ENCODE measurements around the gene VIPAS39. TPM values are rescaled to one million over a fixed set of nuclear protein-coding genes. Genes with fewer than 3 reads are reported as not detected.

VIPAS39 gene
- total RNA-seq, 1 experiment from 2014 or later: 16.8 TPM

DNA sequence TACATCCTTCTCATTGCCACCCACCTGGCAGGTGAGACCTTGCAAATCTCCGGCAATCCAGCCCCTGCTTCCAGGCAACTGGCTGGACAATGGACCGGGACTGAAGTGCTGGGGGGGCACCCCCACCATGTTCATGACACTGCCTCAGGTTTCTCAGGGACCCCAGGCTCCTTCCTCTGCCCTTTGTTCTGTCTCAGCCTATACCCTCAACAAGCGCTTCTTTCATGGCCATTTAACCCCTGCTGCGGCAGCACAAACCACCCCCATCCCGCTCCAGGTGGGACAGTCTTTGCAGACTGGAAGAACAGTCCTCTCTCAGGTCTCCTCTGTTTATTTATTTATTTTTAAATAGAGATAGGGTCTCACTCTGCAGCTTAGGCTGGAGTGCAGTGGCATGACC, 33.7 kb upstream of the VIPAS39 start:
- TF ChIP-seq POLR2AphosphoS5 (IDR thresholded peaks at IDR 0.05; ENCODE audit: low read depth, low read length): no peak
- TF ChIP-seq TCF7L2 (IDR thresholded peaks at IDR 0.05; ENCODE audit: borderline replicate concordance, extremely low read depth, insufficient read depth, insufficient read length): no peak
- no peak for TF ChIP-seq SRF (IDR thresholded peaks at IDR 0.05; ENCODE audit: low read depth)
- TF ChIP-seq, protein P1, sequence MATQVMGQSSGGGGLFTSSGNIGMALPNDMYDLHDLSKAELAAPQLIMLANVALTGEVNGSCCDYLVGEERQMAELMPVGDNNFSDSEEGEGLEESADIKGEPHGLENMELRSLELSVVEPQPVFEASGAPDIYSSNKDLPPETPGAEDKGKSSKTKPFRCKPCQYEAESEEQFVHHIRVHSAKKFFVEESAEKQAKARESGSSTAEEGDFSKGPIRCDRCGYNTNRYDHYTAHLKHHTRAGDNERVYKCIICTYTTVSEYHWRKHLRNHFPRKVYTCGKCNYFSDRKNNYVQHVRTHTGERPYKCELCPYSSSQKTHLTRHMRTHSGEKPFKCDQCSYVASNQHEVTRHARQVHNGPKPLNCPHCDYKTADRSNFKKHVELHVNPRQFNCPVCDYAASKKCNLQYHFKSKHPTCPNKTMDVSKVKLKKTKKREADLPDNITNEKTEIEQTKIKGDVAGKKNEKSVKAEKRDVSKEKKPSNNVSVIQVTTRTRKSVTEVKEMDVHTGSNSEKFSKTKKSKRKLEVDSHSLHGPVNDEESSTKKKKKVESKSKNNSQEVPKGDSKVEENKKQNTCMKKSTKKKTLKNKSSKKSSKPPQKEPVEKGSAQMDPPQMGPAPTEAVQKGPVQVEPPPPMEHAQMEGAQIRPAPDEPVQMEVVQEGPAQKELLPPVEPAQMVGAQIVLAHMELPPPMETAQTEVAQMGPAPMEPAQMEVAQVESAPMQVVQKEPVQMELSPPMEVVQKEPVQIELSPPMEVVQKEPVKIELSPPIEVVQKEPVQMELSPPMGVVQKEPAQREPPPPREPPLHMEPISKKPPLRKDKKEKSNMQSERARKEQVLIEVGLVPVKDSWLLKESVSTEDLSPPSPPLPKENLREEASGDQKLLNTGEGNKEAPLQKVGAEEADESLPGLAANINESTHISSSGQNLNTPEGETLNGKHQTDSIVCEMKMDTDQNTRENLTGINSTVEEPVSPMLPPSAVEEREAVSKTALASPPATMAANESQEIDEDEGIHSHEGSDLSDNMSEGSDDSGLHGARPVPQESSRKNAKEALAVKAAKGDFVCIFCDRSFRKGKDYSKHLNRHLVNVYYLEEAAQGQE (IDR thresholded peaks at IDR 0.05; ENCODE audit: low read depth): no peak
- Histone ChIP-seq H3K36me3 (ENCODE audit: control insufficient read depth in 1 of 2, insufficient read depth in 2 of 2, low read length in 2 of 2) (no peaks in the 10 kb centered on the region), H3K9me3 (ENCODE audit: control insufficient read depth in 1 of 2, insufficient read depth in 1 of 2, low read depth in 1 of 2, low read length in 2 of 2) (no peaks in the 10 kb centered on the region), H3K27me3 (ENCODE audit: insufficient read depth, low read length) (no peaks in the 10 kb centered on the region), H3K4me3 (replicated peaks in 1 of 2; ENCODE audit: low read depth in 1 of 2, low read length in 2 of 2) (no peak overlapping the region), H4K20me1 (ENCODE audit: insufficient read depth) (no peaks in the 10 kb centered on the region), H3K9me2 (ENCODE audit: insufficient read depth) (no peaks in the 10 kb centered on the region), H3K4me2 (ENCODE audit: low read length) (no peak overlapping the region), H3K79me2 (ENCODE audit: insufficient read depth, low read length) (no peaks in the 10 kb centered on the region), H2AFZ (ENCODE audit: low read depth, low read length, poor library complexity, severe bottlenecking) (no peak overlapping the region), H3K9ac (ENCODE audit: low read length) (no peak overlapping the region), H3K4me1 (ENCODE audit: control insufficient read depth in 1 of 2, insufficient read depth in 2 of 2, low read length in 2 of 2) (no peaks in the 10 kb centered on the region), H3K27ac (ENCODE audit: low read depth, low read length) (no peak overlapping the region)
- DNase-seq (ENCODE audit: low read depth, low spot score): no peak
- intact Hi-C loops (cut with micrococcal nuclease): no loop called here
- no peak for ATAC-seq
- RAD21 ChIA-PET (ENCODE audit: low non-redundant PET in 1 of 2, low total read pairs in 2 of 2, uncharacterized antibody in 2 of 2, unreplicated experiment in 2 of 2): no interaction called here
- POLR2A ChIA-PET: no interaction called here
- no TSS peak for BruUV-seq (replicated peaks)
- CTCF ChIA-PET: no interaction called here

DNA sequence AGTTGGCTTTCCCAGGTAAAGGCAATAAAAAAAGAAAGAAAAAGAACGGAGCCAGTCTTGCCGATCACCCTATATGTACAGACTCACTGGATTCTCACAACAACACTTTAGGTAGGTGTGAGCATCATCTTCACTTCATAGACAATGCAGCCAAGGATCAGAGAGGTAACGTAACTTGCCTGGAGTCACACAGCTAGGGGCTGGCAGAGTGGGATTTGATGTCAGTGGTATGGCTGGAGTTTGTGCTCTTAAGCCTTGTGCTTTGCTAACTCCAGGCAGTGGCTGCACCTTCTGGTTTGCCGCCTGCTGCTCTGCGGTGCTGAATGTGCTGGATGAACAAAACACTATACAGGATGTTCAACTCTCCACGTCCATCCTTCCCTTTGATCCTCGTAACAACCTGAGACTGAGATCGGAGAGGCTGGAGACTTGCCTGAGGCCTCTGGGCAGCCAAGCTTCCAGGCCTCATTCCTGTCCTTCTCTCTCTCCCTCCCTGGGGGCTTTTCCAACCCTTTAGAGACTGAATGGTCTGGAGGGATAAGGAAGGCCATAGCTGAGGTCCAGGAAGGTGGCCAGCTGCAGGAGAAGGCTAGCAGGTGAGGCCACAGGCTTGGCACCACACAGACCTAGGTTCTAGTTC, 33.1 kb upstream of the VIPAS39 start:
- Histone ChIP-seq H3K27me3 (ENCODE audit: insufficient read depth, low read length) (no peaks in the 10 kb centered on the region), H3K79me2 (ENCODE audit: insufficient read depth, low read length) (no peaks in the 10 kb centered on the region), H2AFZ (ENCODE audit: low read depth, low read length, poor library complexity, severe bottlenecking) (no peak overlapping the region), H3K4me1 (ENCODE audit: control insufficient read depth in 1 of 2, insufficient read depth in 2 of 2, low read length in 2 of 2) (no peaks in the 10 kb centered on the region), H3K4me3 (replicated peaks in 1 of 2; ENCODE audit: low read depth in 1 of 2, low read length in 2 of 2) (no peak overlapping the region), H4K20me1 (ENCODE audit: insufficient read depth) (no peaks in the 10 kb centered on the region), H3K27ac (ENCODE audit: low read depth, low read length) (no peak overlapping the region), H3K9me3 (ENCODE audit: control insufficient read depth in 1 of 2, insufficient read depth in 1 of 2, low read depth in 1 of 2, low read length in 2 of 2) (no peaks in the 10 kb centered on the region), H3K9ac (ENCODE audit: low read length) (no peak overlapping the region), H3K4me2 (ENCODE audit: low read length) (no peak overlapping the region), H3K36me3 (ENCODE audit: control insufficient read depth in 1 of 2, insufficient read depth in 2 of 2, low read length in 2 of 2) (no peaks in the 10 kb centered on the region), H3K9me2 (ENCODE audit: insufficient read depth) (no peaks in the 10 kb centered on the region)
- BruUV-seq (replicated peaks): no TSS peak
- intact Hi-C loops (cut with micrococcal nuclease): no loop called here
- ChIA-PET CTCF (no interaction called here), RAD21 (ENCODE audit: low non-redundant PET in 1 of 2, low total read pairs in 2 of 2, uncharacterized antibody in 2 of 2, unreplicated experiment in 2 of 2) (no interaction called here), POLR2A (no interaction called here)
- ATAC-seq (no peak), DNase-seq (ENCODE audit: low read depth, low spot score) (no peak)
- no peak for TF ChIP-seq CBX3 (IDR thresholded peaks at IDR 0.05; ENCODE audit: low read depth)
- no peak for TF ChIP-seq ZBTB33 (IDR thresholded peaks at IDR 0.05; ENCODE audit: extremely low read depth, insufficient replicate concordance, low read length)
- no peak for TF ChIP-seq SRF (IDR thresholded peaks at IDR 0.05; ENCODE audit: low read depth)
- no peak for TF ChIP-seq SP1 (IDR thresholded peaks at IDR 0.05; ENCODE audit: low read depth)
- TF ChIP-seq, protein P2, sequence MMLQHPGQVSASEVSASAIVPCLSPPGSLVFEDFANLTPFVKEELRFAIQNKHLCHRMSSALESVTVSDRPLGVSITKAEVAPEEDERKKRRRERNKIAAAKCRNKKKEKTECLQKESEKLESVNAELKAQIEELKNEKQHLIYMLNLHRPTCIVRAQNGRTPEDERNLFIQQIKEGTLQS (IDR thresholded peaks at IDR 0.05): no peak
- TF ChIP-seq YY1 (IDR thresholded peaks at IDR 0.05; ENCODE audit: extremely low read depth, insufficient replicate concordance, low read depth, low read length): no peak
